HG03280 (cell line): ENCODE results near the gene PPM1L.

Experiments
- ATAC-seq: cut with Tn5 transposase; IDR thresholded peaks from one replicate; pipeline ENCODE4 v1.9.1; 2021; ENCODE audit warnings: mild to moderate bottlenecking, moderate library complexity; ENCODE audit not compliant: unreplicated experiment

Gene PPM1L

DNA sequence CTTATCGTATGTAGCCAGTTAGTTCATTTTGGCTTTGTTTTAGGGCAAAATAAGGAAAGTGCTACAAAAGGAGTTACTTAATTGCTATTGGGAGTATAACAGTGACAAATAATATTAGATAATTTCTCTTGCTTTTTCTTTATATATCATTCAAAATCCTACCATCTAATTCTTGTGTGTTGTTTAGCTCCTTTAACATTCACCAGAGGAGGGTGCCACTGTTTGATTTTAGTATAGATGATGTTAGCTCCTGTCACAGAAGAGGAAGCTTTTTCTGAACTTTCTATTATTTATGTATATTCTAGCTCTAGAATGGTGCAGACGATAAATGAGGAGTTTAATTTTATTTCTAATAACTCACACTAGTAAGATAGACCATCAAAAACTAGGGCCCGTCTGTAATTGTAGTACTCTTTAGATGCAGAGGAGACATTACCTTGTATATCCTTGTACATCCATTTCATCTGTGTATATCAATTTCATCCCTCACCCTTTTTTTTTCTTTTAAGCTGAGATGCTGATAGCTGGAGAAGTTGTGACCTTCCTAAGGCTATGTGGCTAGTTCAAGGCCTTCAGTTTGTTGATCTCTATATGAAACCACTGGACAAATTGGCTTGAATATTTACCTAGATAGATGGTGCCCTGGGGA, 3.0 kb downstream of the PPM1L start:
- ATAC-seq, result no peak

DNA sequence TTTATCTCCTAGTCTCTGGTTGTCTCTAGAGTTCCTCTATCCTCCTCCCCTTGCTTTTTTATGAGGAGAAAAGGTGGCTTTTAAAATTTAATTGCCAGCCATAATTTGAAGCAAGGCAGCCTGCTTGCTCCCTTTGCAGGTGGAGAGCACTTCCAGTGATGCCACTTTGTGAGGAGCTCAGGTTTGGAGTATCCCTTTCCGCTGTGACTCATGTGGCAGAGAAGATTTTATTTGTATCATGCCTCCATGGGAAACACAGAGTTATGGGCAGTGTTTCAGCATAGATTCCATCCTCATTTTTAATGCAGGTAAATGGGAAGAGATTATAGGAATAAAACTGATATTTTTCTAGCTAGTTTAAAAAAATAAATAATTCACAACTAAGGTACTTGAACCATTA, 7.0 kb downstream of the PPM1L start:
- no peak for ATAC-seq

- no peak for ATAC-seq
Observed at GRCh38 chr3:160765211-160765610, 9.2 kb downstream of the PPM1L start.

DNA sequence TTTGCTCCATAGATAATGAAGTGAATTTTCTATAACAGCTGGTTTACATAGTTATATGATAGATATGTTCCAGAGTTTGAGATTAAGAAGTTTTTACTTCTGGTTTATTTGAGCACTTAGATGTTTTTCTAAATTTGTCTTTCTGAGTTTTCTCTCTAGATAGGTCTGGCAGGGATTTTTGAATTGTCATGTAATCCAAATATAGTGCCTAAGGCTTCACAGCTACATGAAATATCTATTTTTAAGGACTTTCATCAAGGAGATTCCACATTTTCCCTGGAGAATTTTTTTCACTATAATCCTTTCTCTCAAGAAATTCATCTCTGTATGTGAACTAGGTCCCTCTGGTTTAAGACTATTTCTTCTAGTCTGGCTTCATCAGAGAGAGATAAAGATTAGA, 12.0 kb downstream of the PPM1L start:
- ATAC-seq, result no peak

- ATAC-seq, result no peak
Observed at GRCh38 chr3:160768918-160769317, 12.9 kb downstream of the PPM1L start.

GRCh38 chr3:160771811-160772459, 15.9 kb downstream of the PPM1L start:
- no peak for ATAC-seq

DNA sequence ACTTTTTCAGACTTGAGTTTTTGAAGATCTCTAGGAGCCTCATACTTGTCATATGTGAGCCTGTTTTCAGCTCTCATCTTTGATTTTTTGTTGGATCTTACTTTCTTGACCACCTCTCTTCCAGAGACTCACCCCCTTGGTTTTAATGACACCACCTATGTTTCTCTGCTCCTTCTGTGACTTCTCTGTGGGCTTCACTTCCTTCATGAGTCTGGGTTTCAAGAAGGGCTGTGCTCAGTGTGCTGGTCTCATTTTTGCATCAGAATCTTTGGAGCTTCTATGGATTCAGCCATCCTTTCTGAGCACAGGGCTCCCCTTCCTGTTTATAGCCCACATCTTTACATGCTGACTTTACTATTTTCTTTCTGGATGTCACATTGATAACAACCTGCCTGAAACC, 17.7 kb downstream of the PPM1L start:
- no peak for ATAC-seq

- ATAC-seq, result no peak
Observed at GRCh38 chr3:160774172-160774571, 18.1 kb downstream of the PPM1L start.

- no peak for ATAC-seq
Observed at GRCh38 chr3:160778480-160778879, 22.4 kb downstream of the PPM1L start.

DNA sequence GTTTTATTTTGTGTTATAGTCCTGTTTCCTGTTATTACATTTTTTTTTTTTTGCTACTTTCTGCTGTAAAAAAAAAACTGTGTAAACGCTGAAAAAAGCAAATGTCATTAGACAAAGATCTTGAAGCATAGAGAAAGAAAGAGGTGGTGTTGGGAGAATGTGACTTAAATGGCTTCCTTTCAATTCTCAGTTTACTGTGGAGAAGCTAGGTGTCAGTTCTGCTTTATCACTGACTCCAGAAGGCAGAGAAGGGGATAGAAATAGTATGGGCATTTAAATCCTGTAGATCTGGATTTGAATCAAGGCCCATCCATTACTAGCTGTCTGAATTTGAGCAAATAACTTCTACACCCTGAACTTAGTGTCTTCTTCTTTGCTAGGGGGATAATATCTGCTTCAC, 23.0 kb downstream of the PPM1L start:
- ATAC-seq, result no peak

DNA sequence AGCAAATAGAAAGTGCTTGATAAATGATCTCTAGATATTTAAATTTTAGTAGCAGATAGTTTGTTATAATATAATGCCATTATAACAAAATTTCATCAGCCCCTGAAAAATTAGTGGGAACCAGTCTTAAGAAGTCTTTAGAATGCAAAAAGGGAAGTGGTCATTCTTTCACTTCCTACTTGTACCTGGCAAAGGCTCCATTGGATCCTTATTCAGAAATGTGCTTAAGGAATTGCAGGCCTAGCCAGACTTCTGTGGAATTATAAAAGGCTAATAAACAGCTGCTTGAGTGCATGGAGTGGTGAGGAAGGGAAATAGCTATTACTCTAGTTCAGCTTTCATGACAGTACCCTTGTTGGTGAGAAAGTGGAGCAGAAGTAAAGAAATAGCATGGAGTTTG, 24.2 kb downstream of the PPM1L start:
- ATAC-seq, result no peak

- ATAC-seq, result no peak
Observed at GRCh38 chr3:160781402-160781801, 25.4 kb downstream of the PPM1L start.

- ATAC-seq, result no peak
Observed at GRCh38 chr3:160781863-160782262, 25.8 kb downstream of the PPM1L start.

- ATAC-seq, result no peak
Observed at GRCh38 chr3:160784853-160785252, 28.8 kb downstream of the PPM1L start.

GRCh38 chr3:160790726-160791125, 34.7 kb downstream of the PPM1L start:
- ATAC-seq, result no peak

DNA sequence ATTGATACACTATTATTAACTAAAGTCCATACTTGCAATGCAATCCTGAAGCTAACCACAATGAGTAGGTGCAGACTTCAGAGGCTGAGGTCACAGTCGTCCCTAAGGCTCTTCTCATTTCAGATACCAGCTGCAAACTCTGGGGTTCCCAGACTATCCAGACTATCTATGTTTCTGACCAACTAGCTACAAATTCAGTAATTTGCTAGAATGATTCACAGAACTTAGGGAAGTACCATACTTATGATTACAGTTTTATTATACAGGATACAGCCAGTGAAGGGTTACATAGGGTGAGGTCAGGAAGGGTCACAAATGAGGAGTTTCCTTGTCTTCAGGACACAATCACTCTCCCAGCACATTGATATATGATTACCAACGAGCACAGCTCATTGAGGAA, 36.5 kb downstream of the PPM1L start:
- ATAC-seq, result no peak

GRCh38 chr3:160793722-160794252, 37.8 kb downstream of the PPM1L start:
- no peak for ATAC-seq

- ATAC-seq, result no peak
Observed at GRCh38 chr3:160796089-160796812, 40.2 kb downstream of the PPM1L start.

- ATAC-seq, result no peak
Observed at GRCh38 chr3:160796813-160797164, 40.8 kb downstream of the PPM1L start.

DNA sequence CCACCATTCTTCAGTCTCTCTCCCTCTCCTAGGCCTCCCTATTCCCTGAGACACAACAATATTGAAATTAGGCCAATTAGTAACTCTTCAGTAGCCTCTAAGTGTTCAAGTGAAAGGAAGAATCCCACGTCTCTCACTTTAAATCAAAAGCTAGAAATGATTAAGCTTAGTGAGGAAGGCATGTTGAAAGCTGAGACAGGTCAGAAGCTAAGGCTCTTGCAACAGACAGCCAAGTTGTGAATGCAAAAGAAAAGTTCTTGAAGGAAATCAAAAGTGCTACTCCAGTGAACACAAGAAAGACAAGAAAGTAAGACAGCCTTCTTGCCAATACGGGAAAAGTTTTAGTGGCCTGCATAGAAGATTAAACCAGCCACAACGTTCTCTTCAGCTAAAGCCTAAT, 41.3 kb downstream of the PPM1L start:
- no peak for ATAC-seq

DNA sequence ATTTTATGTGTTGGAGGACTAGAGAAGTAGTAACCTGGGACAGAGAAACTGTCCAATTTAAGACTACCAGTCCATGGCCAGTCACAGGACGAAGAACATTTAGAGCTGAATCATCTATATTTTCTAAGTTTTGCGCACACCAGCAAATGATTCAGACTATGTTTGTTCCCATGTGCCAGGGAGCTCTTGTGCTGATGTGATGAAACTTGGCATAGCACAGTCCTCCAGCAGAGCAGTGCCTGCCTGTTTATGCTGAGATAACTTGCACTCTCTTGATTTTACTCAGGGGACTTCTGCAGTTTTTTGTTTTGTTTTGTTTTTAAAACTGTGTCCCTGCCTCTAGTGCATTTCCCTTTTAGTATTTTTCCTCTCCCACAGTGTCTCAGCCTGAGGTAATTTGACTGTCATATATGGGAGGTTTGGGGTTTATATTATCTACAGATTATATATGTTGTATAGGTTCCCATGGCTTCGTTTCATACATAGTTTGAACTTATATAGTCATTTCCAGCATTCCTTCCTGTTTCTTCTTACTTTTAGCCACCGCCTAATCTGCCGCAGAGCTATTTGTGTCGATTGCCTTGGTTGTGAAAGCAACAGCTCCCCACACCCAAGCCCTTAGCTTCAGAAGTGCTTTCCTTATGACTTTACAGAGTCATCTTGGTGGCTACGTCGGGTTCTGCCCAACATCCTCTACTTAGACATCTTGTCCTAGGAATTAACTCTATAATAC, 45.5 kb downstream of the PPM1L start:
- ATAC-seq, result peak; percentile 84
